Jurkat, Clone E6-1 (cell line): Measurements from ENCODE around the gene ZNF697. TPM values are rescaled to one million over a fixed set of nuclear protein-coding genes. Genes with fewer than 3 reads are reported as not detected.
"Not testable (repeated sequence)": the region's sequence is repeated elsewhere in the genome, so short reads cannot be mapped to it uniquely, and the experiment has no call there.

Source experiments
- DNase-seq: peaks from one replicate; pipeline ENCODE4 v3.0.0-alpha.2; 2011; ENCODE audit warnings: low read depth, low spot score
- H3K4me3 ChIP-seq: 2 replicates; pipeline ENCODE4 v1.5.1; 2011; ENCODE audit warnings: mild to moderate bottlenecking, low read length, control low read depth, moderate library complexity
- polyA plus RNA-seq: library from polyadenylated mRNA; unstranded; fragments of >200 nt; gene quantifications from one replicate; pipeline ENCODE4 v1.2.1, GENCODE V29; 2012; ENCODE audit warnings: missing spikeins; ENCODE audit not compliant: insufficient read length, insufficient read depth

The ZNF697 gene
- polyA plus RNA-seq: 0.63 TPM

GRCh38 chr1:119647734-119648619, at the start of gene ZNF697:
Gene ZNF697, minus strand, starts transcription at chr1:119648266. Its CDS starts 22,166 bp downstream, at chr1:119626100.
- H3K4me3 ChIP-seq: no peak within 1 kb of the TSS
- no peak for DNase-seq

GRCh38 chr1:119697598-119697997, 49.5 kb upstream of the ZNF697 start:
- H3K4me3 ChIP-seq: no peak overlapping the region
- no peak for DNase-seq

GRCh38 chr1:119696863-119697262, 48.8 kb upstream of the ZNF697 start:
- DNase-seq, H3K4me3 ChIP-seq: not testable (repeated sequence)

GRCh38 chr1:119689511-119689910, 41.4 kb upstream of the ZNF697 start:
- no peak overlapping the region for H3K4me3 ChIP-seq
- no peak for DNase-seq

- H3K4me3 ChIP-seq: no peak overlapping the region
- no peak for DNase-seq
These were observed 40.7 kb upstream of the ZNF697 start for GRCh38 chr1:119688810-119689209.

GRCh38 chr1:119687434-119688079, 39.5 kb upstream of the ZNF697 start:
- no peak for DNase-seq
- no peak overlapping the region for H3K4me3 ChIP-seq

- H3K4me3 ChIP-seq: no peak overlapping the region
- DNase-seq: no peak
These were observed 38.6 kb upstream of the ZNF697 start for GRCh38 chr1:119686661-119687060.

- H3K4me3 ChIP-seq: no peak overlapping the region
These were observed 35.8 kb upstream of the ZNF697 start for GRCh38 chr1:119683893-119684292.

GRCh38 chr1:119682141-119682540, 34.1 kb upstream of the ZNF697 start:
- no peak overlapping the region for H3K4me3 ChIP-seq
- DNase-seq: no peak

More at GRCh38 chr1:119683893-119684292, 35.8 kb upstream of the ZNF697 start:
- no peak for DNase-seq

- DNase-seq: no peak
- H3K4me3 ChIP-seq: no peak overlapping the region
These were observed 33.5 kb upstream of the ZNF697 start for GRCh38 chr1:119681560-119681959.

GRCh38 chr1:119680723-119681122, 32.7 kb upstream of the ZNF697 start:
- H3K4me3 ChIP-seq: no peak overlapping the region
- no peak for DNase-seq

- no peak overlapping the region for H3K4me3 ChIP-seq
- DNase-seq: no peak
These were observed 32.1 kb upstream of the ZNF697 start for GRCh38 chr1:119680193-119680592.

GRCh38 chr1:119679223-119679622, 31.2 kb upstream of the ZNF697 start:
- H3K4me3 ChIP-seq: no peak overlapping the region
- DNase-seq: no peak

- no peak overlapping the region for H3K4me3 ChIP-seq
- no peak for DNase-seq
These were observed 28.6 kb upstream of the ZNF697 start for GRCh38 chr1:119676571-119677206.

GRCh38 chr1:119675349-119676345, 27.6 kb upstream of the ZNF697 start:
- peak; percentile 63 for DNase-seq
- peak overlapping the region; percentile 38 for H3K4me3 ChIP-seq

- peak; percentile 28 for DNase-seq
- H3K4me3 ChIP-seq: peak overlapping the region; percentile 38; the same call in 1 of the 2 replicates
These were observed 26.8 kb upstream of the ZNF697 start for GRCh38 chr1:119674835-119675289.

GRCh38 chr1:119674111-119674526, 26.1 kb upstream of the ZNF697 start:
- no peak for DNase-seq
- H3K4me3 ChIP-seq: no peak overlapping the region

- DNase-seq: no peak
- H3K4me3 ChIP-seq: no peak overlapping the region
These were observed 25.3 kb upstream of the ZNF697 start for GRCh38 chr1:119673171-119673940.
